GM12878 (cell line): ENCODE results near the gene SENP7.

Experiments used
- CREB1 ChIP-seq: IDR thresholded peaks from 2 replicates; pipeline ENCODE4 v1.6.1; 2012; ENCODE audit warnings: low read depth, mild to moderate bottlenecking, inconsistent platforms
- EP300 ChIP-seq, 2 experiments: fragments of 150-350 bp in 1 of 2; IDR thresholded peaks; 2 replicates each; pipeline ENCODE4 v1.6.1; 2011 to 2012; ENCODE audit warnings: low read depth in 2 of 2, low read length in 2 of 2, borderline replicate concordance in 1 of 2, improper control_type of control experiment in 1 of 2, inconsistent platforms in 1 of 2; ENCODE audit not compliant: control insufficient read depth in 1 of 2
- EZH2 ChIP-seq: IDR thresholded peaks from 2 replicates; pipeline ENCODE4 v1.6.1; 2012; ENCODE audit warnings: low read depth, mild to moderate bottlenecking, control low read depth, inconsistent platforms, low read length, borderline replicate concordance; ENCODE audit not compliant: control insufficient read depth
- NRF1 ChIP-seq: conservative IDR thresholded peaks from 2 replicates; pipeline ENCODE4 v1.6.1; 2011; ENCODE audit warnings: mild to moderate bottlenecking, low read depth, low read length, improper control_type of control experiment
- POLR2A ChIP-seq: IDR thresholded peaks from 2 replicates; pipeline ENCODE4 v1.6.1; 2011; ENCODE audit warnings: low read depth, mild to moderate bottlenecking, low read length
- RAD51 ChIP-seq: fragments of 450-650 bp; IDR thresholded peaks from 2 replicates; pipeline ENCODE4 v1.6.1; 2016; ENCODE audit warnings: moderate library complexity, mild to moderate bottlenecking, inconsistent platforms
- RB1 ChIP-seq: fragments of 450-650 bp; formaldehyde crosslinking; IDR thresholded peaks from 2 replicates; pipeline ENCODE4 v1.6.1; 2017; ENCODE audit warnings: mild to moderate bottlenecking, borderline replicate concordance
- SMC3 ChIP-seq: IDR thresholded peaks from 2 replicates; pipeline ENCODE4 v1.6.1; 2011; ENCODE audit warnings: low read length, improper control_type of control experiment, borderline replicate concordance
- STAT3 ChIP-seq: IDR thresholded peaks from 2 replicates; pipeline ENCODE4 v1.6.1; 2011; ENCODE audit warnings: low read depth, low read length, improper control_type of control experiment
- SUZ12 ChIP-seq: fragments of 200-600 bp; sonication (generic); IDR thresholded peaks from one replicate; pipeline ENCODE4 v1.6.1; 2018; ENCODE audit warnings: antibody characterized with exemption, mild to moderate bottlenecking; ENCODE audit not compliant: unreplicated experiment
- YY1 ChIP-seq: IDR thresholded peaks from 2 replicates; pipeline ENCODE4 v1.6.1; 2011; ENCODE audit warnings: low read depth, mild to moderate bottlenecking, low read length
- ZBED1 ChIP-seq: IDR thresholded peaks from 2 replicates; pipeline ENCODE4 v1.6.1; 2016; ENCODE audit warnings: borderline replicate concordance
- TF ChIP-seq, protein P1 (sequence below): IDR thresholded peaks from 2 replicates; pipeline ENCODE4 v1.6.1; 2011; ENCODE audit warnings: borderline replicate concordance, low read depth, mild to moderate bottlenecking, moderate library complexity, low read length; ENCODE audit not compliant: insufficient read depth, poor library complexity, severe bottlenecking
- TF ChIP-seq, protein P2 (sequence below), 3 experiments: IDR thresholded peaks in 2 of 3; conservative IDR thresholded peaks in 1 of 3; 2 replicates each; pipeline ENCODE4 v1.5.1; 2011; ENCODE audit warnings: low read depth in 3 of 3, low read length in 3 of 3, mild to moderate bottlenecking in 3 of 3, control low read depth in 2 of 3, moderate library complexity in 2 of 3, inconsistent platforms in 1 of 3, mixed read lengths in 1 of 3; ENCODE audit not compliant: control insufficient read depth in 2 of 3, insufficient read depth in 1 of 3; ENCODE audit errors: extremely low read depth in 1 of 3

DNA sequence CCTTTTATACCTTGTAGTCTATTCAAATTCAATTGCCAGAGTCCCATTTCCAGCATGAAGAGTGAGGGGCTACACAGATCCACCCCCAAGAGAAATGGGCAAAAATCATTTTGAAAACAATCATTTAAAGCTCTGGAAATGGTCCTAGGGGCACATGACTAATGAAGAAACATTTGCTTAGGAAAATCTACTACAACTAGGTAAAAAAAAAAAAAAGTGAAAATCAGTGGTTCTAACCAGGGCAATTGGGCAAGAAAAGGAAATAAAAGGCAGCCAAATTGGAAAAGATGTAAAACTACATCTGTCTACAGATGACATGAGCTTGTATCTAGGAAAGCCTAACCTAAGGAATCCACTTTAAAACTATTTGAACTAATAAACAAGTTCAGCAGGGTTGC lies 202.0 kb downstream of the SENP7 start:
- no peak for TF ChIP-seq ZBED1
- no peak for TF ChIP-seq POLR2A
- TF ChIP-seq YY1: no peak
- TF ChIP-seq EZH2: no peak
- no peak for TF ChIP-seq NRF1
- TF ChIP-seq RB1: no peak
- no peak for TF ChIP-seq STAT3
- TF ChIP-seq, protein P1, sequence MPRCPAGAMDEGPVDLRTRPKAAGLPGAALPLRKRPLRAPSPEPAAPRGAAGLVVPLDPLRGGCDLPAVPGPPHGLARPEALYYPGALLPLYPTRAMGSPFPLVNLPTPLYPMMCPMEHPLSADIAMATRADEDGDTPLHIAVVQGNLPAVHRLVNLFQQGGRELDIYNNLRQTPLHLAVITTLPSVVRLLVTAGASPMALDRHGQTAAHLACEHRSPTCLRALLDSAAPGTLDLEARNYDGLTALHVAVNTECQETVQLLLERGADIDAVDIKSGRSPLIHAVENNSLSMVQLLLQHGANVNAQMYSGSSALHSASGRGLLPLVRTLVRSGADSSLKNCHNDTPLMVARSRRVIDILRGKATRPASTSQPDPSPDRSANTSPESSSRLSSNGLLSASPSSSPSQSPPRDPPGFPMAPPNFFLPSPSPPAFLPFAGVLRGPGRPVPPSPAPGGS: no peak
- TF ChIP-seq SMC3: no peak
- TF ChIP-seq EP300 (IDR thresholded peaks at IDR 0.05; ENCODE audit: borderline replicate concordance in 1 of 2, control insufficient read depth in 1 of 2, low read depth in 2 of 2, low read length in 2 of 2): no peak
- no peak for TF ChIP-seq RAD51
- TF ChIP-seq, protein P2, sequence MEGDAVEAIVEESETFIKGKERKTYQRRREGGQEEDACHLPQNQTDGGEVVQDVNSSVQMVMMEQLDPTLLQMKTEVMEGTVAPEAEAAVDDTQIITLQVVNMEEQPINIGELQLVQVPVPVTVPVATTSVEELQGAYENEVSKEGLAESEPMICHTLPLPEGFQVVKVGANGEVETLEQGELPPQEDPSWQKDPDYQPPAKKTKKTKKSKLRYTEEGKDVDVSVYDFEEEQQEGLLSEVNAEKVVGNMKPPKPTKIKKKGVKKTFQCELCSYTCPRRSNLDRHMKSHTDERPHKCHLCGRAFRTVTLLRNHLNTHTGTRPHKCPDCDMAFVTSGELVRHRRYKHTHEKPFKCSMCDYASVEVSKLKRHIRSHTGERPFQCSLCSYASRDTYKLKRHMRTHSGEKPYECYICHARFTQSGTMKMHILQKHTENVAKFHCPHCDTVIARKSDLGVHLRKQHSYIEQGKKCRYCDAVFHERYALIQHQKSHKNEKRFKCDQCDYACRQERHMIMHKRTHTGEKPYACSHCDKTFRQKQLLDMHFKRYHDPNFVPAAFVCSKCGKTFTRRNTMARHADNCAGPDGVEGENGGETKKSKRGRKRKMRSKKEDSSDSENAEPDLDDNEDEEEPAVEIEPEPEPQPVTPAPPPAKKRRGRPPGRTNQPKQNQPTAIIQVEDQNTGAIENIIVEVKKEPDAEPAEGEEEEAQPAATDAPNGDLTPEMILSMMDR (IDR thresholded peaks at IDR 0.05 in 2 of 3, conservative IDR thresholded peaks at IDR 0.05 in 1 of 3; ENCODE audit: control insufficient read depth in 2 of 3, extremely low read depth in 1 of 3, insufficient read depth in 1 of 3, low read depth in 3 of 3, low read length in 3 of 3): no peak
- no peak for TF ChIP-seq CREB1
- no peak for TF ChIP-seq SUZ12
